Hepatocyte (in vitro differentiated cells): ENCODE results near the gene UNC5CL. TPM values are rescaled to one million over a fixed set of nuclear protein-coding genes. Genes with fewer than 3 reads are reported as not detected.
A peak's percentile ranks its signal among the peaks of the same experiment; 100 is the strongest.

Source experiments
- DNase-seq: peaks from one replicate; pipeline ENCODE4 v3.0.0-alpha.2; 2016; ENCODE audit warnings: low spot score
- H2AFZ ChIP-seq: fragments of 200-600 bp; sonication (generic); 2 replicates; pipeline ENCODE4 v1.6.0; 2016; ENCODE audit warnings: antibody characterized with exemption, mild to moderate bottlenecking
- H3K27ac ChIP-seq: fragments of 200-600 bp; sonication (generic); 2 replicates; pipeline ENCODE4 v1.5.1; 2016; ENCODE audit warnings: mild to moderate bottlenecking
- H3K27me3 ChIP-seq: fragments of 200-600 bp; sonication (generic); 2 replicates; pipeline ENCODE4 v1.6.1; 2016
- H3K36me3 ChIP-seq: fragments of 200-600 bp; sonication (generic); replicated peaks from 2 replicates; pipeline ENCODE4 v1.5.1; 2016; ENCODE audit warnings: low read depth; ENCODE audit not compliant: insufficient read depth
- H3K4me1 ChIP-seq: fragments of 200-600 bp; sonication (generic); 2 replicates; pipeline ENCODE4 v1.5.1; 2016; ENCODE audit warnings: mild to moderate bottlenecking, moderate library complexity; ENCODE audit not compliant: insufficient read depth
- H3K4me2 ChIP-seq: fragments of 200-600 bp; sonication (generic); 2 replicates; pipeline ENCODE4 v1.6.0; 2016
- H3K4me3 ChIP-seq: fragments of 200-600 bp; sonication (generic); 2 replicates; pipeline ENCODE4 v1.5.1; 2016; ENCODE audit warnings: mild to moderate bottlenecking
- H3K79me2 ChIP-seq: fragments of 200-600 bp; sonication (generic); 2 replicates; pipeline ENCODE4 v1.6.0; 2017; ENCODE audit warnings: mild to moderate bottlenecking
- H3K9me2 ChIP-seq: fragments of 200-600 bp; sonication (generic); replicated peaks from 2 replicates; pipeline ENCODE4 v1.6.0; 2017; ENCODE audit warnings: mild to moderate bottlenecking; ENCODE audit not compliant: insufficient read depth
- H3K9me3 ChIP-seq: fragments of 200-600 bp; sonication (generic); 2 replicates; pipeline ENCODE4 v1.5.1; 2016; ENCODE audit warnings: low read depth, mild to moderate bottlenecking
- H4K20me1 ChIP-seq: fragments of 200-600 bp; sonication (generic); 2 replicates; pipeline ENCODE4 v1.6.0; 2016; ENCODE audit warnings: mild to moderate bottlenecking; ENCODE audit not compliant: insufficient read depth, poor library complexity, severe bottlenecking
- CTCF ChIP-seq: fragments of 200-600 bp; sonication (generic); IDR thresholded peaks from 2 replicates; pipeline ENCODE4 v1.5.1; 2016; ENCODE audit warnings: antibody characterized with exemption, mild to moderate bottlenecking; ENCODE audit not compliant: poor library complexity
- EZH2 ChIP-seq: fragments of 200-600 bp; sonication (generic); IDR thresholded peaks from 2 replicates; pipeline ENCODE4 v1.6.1; 2016; ENCODE audit warnings: antibody characterized with exemption, mild to moderate bottlenecking, borderline replicate concordance
- EZH2phosphoT487 ChIP-seq: fragments of 200-600 bp; sonication (generic); IDR thresholded peaks from one replicate; pipeline ENCODE4 v1.6.1; 2018; ENCODE audit warnings: antibody characterized with exemption, mild to moderate bottlenecking, low read depth, moderate library complexity; ENCODE audit not compliant: unreplicated experiment, severe bottlenecking
- WGBS: methylation state at CpG from one replicate; pipeline ENCODE4 v1.1.6; 2016; ENCODE audit warnings: low lambda C conversion rate; ENCODE audit errors: missing lambda C conversion rate; 5-methylcytosine and 5-hydroxymethylcytosine counted together
- polyA plus RNA-seq: library from polyadenylated mRNA; unstranded; fragments of >200 nt; fragmentation: Nextera tagmentation; extraction: Ambion mirVana; gene quantifications from 2 replicates; pipeline ENCODE4 v1.2.1, GENCODE V29; 2016
- total RNA-seq: library from RNA; depleted of rRNA; stranded (reverse); fragments of >200 nt; gene quantifications from 2 replicates; pipeline ENCODE4 v1.2.3, GENCODE V29; 2014

The UNC5CL gene
- total and polyA plus RNA-seq, 2 experiments from 2014 or later, result 37.1 to 42.9 TPM

DNA sequence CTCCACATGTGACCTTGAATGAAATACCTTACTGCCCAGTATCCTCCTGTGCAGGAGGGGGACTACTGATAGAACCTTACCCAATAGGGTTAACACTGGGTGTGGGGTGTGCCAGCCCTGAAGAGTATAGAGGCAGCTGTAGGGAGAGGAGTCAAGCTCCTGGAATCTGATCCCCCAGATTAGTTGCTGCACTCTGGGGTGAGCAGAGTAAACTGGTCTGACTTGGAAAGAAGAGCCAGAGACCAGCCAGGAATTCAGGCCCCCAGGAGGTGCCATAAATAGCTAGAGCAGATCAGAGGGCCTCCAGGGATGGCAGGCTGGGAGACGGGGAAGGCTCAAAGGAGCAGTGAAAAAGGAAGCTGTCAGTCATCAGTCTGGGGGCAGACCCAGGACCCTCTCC is 10.5 kb upstream of the UNC5CL start:
- Histone ChIP-seq H3K9me2 (no peaks in the 10 kb centered on the region), H3K36me3 (no peaks in the 10 kb centered on the region), H3K4me2 (peak overlapping the region; percentile 6), H3K9me3 (no peaks in the 10 kb centered on the region), H3K4me3 (no peak overlapping the region), H3K79me2 (no peaks in the 10 kb centered on the region), H4K20me1 (no peaks in the 10 kb centered on the region), H2AFZ (no peak overlapping the region), H3K27ac (peak overlapping the region; percentile 72), H3K27me3 (no peaks in the 10 kb centered on the region), H3K4me1 (peaks cover 73% of the 10 kb centered on the region)
- DNase-seq, result peak; percentile 48
- TF ChIP-seq EZH2phosphoT487 (no peak), EZH2 (no peak), CTCF (no peak)
- WGBS, result 17% methylated on average over 1 of the region's 1 CpG

GRCh38 chr6:41047745-41048732 is 9.0 kb upstream of the UNC5CL start:
- Histone ChIP-seq H3K79me2 (no peaks in the 10 kb centered on the region), H3K4me1 (peaks cover 64% of the 10 kb centered on the region), H4K20me1 (no peaks in the 10 kb centered on the region), H3K27me3 (no peaks in the 10 kb centered on the region), H3K9me3 (no peaks in the 10 kb centered on the region), H3K4me2 (no peak overlapping the region), H3K9me2 (no peaks in the 10 kb centered on the region), H3K4me3 (no peak overlapping the region), H2AFZ (no peak overlapping the region), H3K27ac (peak overlapping the region; percentile 72), H3K36me3 (no peaks in the 10 kb centered on the region)
- WGBS, result 69% methylated on average over 9 of the region's 9 CpGs
- TF ChIP-seq EZH2 (no peak), CTCF (no peak), EZH2phosphoT487 (no peak)
- DNase-seq, result no peak

- TF ChIP-seq EZH2phosphoT487 (no peak), EZH2 (no peak), CTCF (no peak)
- no peaks in the 10 kb centered on the region for H3K36me3 ChIP-seq
- no peak overlapping the region for H3K4me2 ChIP-seq
- WGBS, result 69% methylated on average over 2 of the region's 2 CpGs
- DNase-seq, result no peak
- no peaks in the 10 kb centered on the region for H3K79me2 ChIP-seq
- H3K4me3 ChIP-seq, result no peak overlapping the region
- no peaks in the 10 kb centered on the region for H3K27me3 ChIP-seq
- no peaks in the 10 kb centered on the region for H3K9me2 ChIP-seq
- peaks cover 63% of the 10 kb centered on the region for H3K4me1 ChIP-seq
- H3K27ac ChIP-seq, result peak overlapping the region; percentile 62
- H2AFZ ChIP-seq, result no peak overlapping the region
- no peaks in the 10 kb centered on the region for H3K9me3 ChIP-seq
- no peaks in the 10 kb centered on the region for H4K20me1 ChIP-seq
Observed at GRCh38 chr6:41047306-41047705, 8.3 kb upstream of the UNC5CL start.
